ENCODE results near the gene UFD1.

UFD1 gene

GRCh38 chr22:19471572-19471971, 7.4 kb downstream of the UFD1 start:
- DNase-seq (ENCODE audit: low read depth in 3 of 3) = no peak

- no peak for DNase-seq (ENCODE audit: low read depth in 3 of 3)
Measured at GRCh38 chr22:19470010-19470409, 9.0 kb downstream of the UFD1 start.

GRCh38 chr22:19469421-19469820, 9.6 kb downstream of the UFD1 start:
- no peak for DNase-seq (ENCODE audit: low read depth in 3 of 3)

GRCh38 chr22:19467912-19468311, 11.1 kb downstream of the UFD1 start:
- no peak for DNase-seq (ENCODE audit: low read depth in 3 of 3)

- DNase-seq (ENCODE audit: low read depth in 3 of 3) = no peak
Measured at GRCh38 chr22:19466848-19467752, 11.9 kb downstream of the UFD1 start.

GRCh38 chr22:19466126-19466716, 12.8 kb downstream of the UFD1 start:
- no peak for DNase-seq (ENCODE audit: low read depth in 3 of 3)

- DNase-seq (ENCODE audit: low read depth in 3 of 3) = no peak
Measured at GRCh38 chr22:19464975-19465374, 14.0 kb downstream of the UFD1 start.

- DNase-seq (ENCODE audit: low read depth in 3 of 3) = no peak
Measured at GRCh38 chr22:19464546-19464945, 14.4 kb downstream of the UFD1 start.

GRCh38 chr22:19463491-19464469, 15.2 kb downstream of the UFD1 start:
- DNase-seq (ENCODE audit: low read depth in 3 of 3) = no peak

GRCh38 chr22:19463008-19463407, 16.0 kb downstream of the UFD1 start:
- DNase-seq (ENCODE audit: low read depth in 3 of 3) = no peak

- DNase-seq (ENCODE audit: low read depth in 3 of 3) = no peak
Measured at GRCh38 chr22:19461506-19461905, 17.5 kb downstream of the UFD1 start.

- DNase-seq (ENCODE audit: low read depth in 3 of 3) = no peak
Measured at GRCh38 chr22:19460036-19460435, 19.0 kb downstream of the UFD1 start.

GRCh38 chr22:19457828-19458428, 21.1 kb downstream of the UFD1 start:
- no peak for DNase-seq (ENCODE audit: low read depth in 3 of 3)

- no peak for DNase-seq (ENCODE audit: low read depth in 3 of 3)
Measured at GRCh38 chr22:19456541-19456940, 22.5 kb downstream of the UFD1 start.

- no peak for DNase-seq (ENCODE audit: low read depth in 3 of 3)
Measured at GRCh38 chr22:19455585-19456370, 23.2 kb downstream of the UFD1 start.

- no peak for DNase-seq (ENCODE audit: low read depth in 3 of 3)
Measured at GRCh38 chr22:19455033-19455432, 24.0 kb downstream of the UFD1 start.

GRCh38 chr22:19454156-19454555, 24.8 kb downstream of the UFD1 start:
- no peak for DNase-seq (ENCODE audit: low read depth in 3 of 3)

GRCh38 chr22:19453718-19454117, 25.3 kb downstream of the UFD1 start:
- no peak for DNase-seq (ENCODE audit: low read depth in 3 of 3)

- no peak for DNase-seq (ENCODE audit: low read depth in 3 of 3)
Measured at GRCh38 chr22:19451570-19451969, 27.4 kb downstream of the UFD1 start.

- DNase-seq (ENCODE audit: low read depth in 3 of 3) = no peak
Measured at GRCh38 chr22:19450363-19451175, 28.4 kb downstream of the UFD1 start.
